Loucy (cell line): Measurements from ENCODE around the gene SDC1.

Experiments used
- H2AFZ ChIP-seq: fragments of 200-600 bp; sonication (generic); 2 replicates; pipeline ENCODE4 v1.6.0; 2016; ENCODE audit warnings: antibody characterized with exemption, mild to moderate bottlenecking, low read length, moderate library complexity
- H3F3A ChIP-seq: fragments of 200-600 bp; 2 replicates; pipeline ENCODE4 v1.6.0; 2016; ENCODE audit warnings: antibody characterized with exemption, low read depth, mild to moderate bottlenecking
- H3K27me3 ChIP-seq: fragments of 200-600 bp; sonication (generic); 2 replicates; pipeline ENCODE4 v1.6.1; 2014; ENCODE audit warnings: low read length, mild to moderate bottlenecking; ENCODE audit not compliant: insufficient read depth, poor library complexity, severe bottlenecking
- H3K36me3 ChIP-seq: fragments of 200-600 bp; sonication (generic); 2 replicates; pipeline ENCODE4 v1.6.1; 2016; ENCODE audit warnings: low read length; ENCODE audit not compliant: insufficient read depth
- H3K4me1 ChIP-seq: fragments of 200-600 bp; sonication (generic); 2 replicates; pipeline ENCODE4 v1.5.1; 2014; ENCODE audit warnings: low read length, mild to moderate bottlenecking; ENCODE audit not compliant: insufficient read depth, poor library complexity, severe bottlenecking
- H3K4me2 ChIP-seq: fragments of 200-600 bp; sonication (generic); 2 replicates; pipeline ENCODE4 v1.6.0; 2014; ENCODE audit warnings: antibody characterized with exemption, low read length, low read depth, mild to moderate bottlenecking; ENCODE audit not compliant: poor library complexity, severe bottlenecking
- H3K4me3 ChIP-seq: fragments of 200-600 bp; sonication (generic); 2 replicates; pipeline ENCODE4 v1.5.1; 2014; ENCODE audit warnings: low read length, mild to moderate bottlenecking, mixed read lengths; ENCODE audit not compliant: poor library complexity, severe bottlenecking
- H3K79me2 ChIP-seq: fragments of 200-600 bp; sonication (generic); 2 replicates; pipeline ENCODE4 v1.6.1; 2014; ENCODE audit warnings: low read length; ENCODE audit not compliant: insufficient read depth
- H3K9ac ChIP-seq: fragments of 200-600 bp; sonication (generic); 2 replicates; pipeline ENCODE4 v1.6.0; 2014; ENCODE audit warnings: mild to moderate bottlenecking, low read depth, low read length, moderate library complexity; ENCODE audit not compliant: poor library complexity, severe bottlenecking
- H3K9me2 ChIP-seq: fragments of 200-600 bp; sonication (generic); replicated peaks from 2 replicates; pipeline ENCODE4 v1.6.1; 2016; ENCODE audit warnings: low read depth, low read length, mixed read lengths
- H3K9me3 ChIP-seq: fragments of 200-600 bp; sonication (generic); 2 replicates; pipeline ENCODE4 v1.6.1; 2014; ENCODE audit warnings: mild to moderate bottlenecking, antibody characterized with exemption, low read length, low read depth; ENCODE audit not compliant: insufficient read depth
- H4K20me1 ChIP-seq: fragments of 200-600 bp; sonication (generic); 2 replicates; pipeline ENCODE4 v1.6.0; 2014; ENCODE audit warnings: antibody characterized with exemption, low read length, mild to moderate bottlenecking; ENCODE audit not compliant: insufficient read depth, poor library complexity, severe bottlenecking
- EZH2phosphoT487 ChIP-seq: fragments of 200-600 bp; IDR thresholded peaks from 2 replicates; pipeline ENCODE4 v1.6.1; 2018; ENCODE audit warnings: antibody characterized with exemption, mild to moderate bottlenecking, moderate library complexity, borderline replicate concordance
- TF ChIP-seq, protein P1 (sequence below): fragments of 200-600 bp; sonication (generic); conservative IDR thresholded peaks from 2 replicates; pipeline ENCODE4 v1.5.1; 2014; ENCODE audit warnings: mild to moderate bottlenecking, antibody characterized with exemption, low read length

SDC1 gene

DNA sequence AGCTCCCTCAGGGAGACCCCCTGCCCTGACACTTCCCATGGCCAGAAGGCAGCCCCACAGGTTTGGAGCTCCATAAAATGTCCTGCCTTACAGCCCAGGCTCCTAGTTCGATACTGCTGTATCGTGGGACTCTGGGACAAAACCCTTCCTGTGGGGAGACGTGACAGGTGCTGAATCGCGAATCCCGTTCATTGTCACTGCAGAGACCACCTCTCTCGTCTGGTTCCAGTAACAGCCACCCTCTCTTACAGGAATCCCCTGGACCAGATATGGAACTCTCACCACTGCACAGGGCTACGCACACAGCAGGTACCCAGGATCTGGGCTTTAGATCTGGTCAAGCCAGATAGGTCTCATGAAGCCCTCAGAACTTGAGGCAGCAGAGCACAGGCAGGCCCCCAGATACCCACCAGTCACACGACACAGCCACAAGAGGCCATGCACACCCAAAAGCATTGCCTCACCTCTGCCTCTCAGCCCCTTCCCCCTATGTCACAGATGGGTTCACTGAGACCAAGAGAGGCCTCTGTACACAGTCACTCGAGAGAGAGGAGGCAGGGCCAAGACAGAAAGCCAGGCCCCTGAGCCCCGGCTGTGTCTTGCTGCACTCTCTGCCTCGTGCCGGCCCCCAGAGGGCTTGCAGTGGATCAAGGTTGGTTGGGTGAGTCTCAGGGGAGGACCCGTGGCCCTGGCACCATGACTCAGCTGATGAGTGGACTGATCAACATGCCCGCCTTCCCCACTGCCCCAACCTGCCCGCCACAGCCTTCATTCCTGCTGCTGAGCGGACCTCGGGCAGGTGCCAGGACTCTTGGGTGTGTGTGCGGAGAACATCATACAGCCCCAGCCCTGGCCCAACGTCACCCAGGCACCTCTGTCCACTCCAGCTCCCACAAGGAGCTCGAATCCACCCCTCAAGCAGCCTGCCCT is 7.6 kb downstream of the SDC1 start:
- H3K4me1 ChIP-seq: no peaks in the 10 kb centered on the region
- no peaks in the 10 kb centered on the region for H3K36me3 ChIP-seq
- H3F3A ChIP-seq: no peaks in the 10 kb centered on the region
- TF ChIP-seq EZH2phosphoT487: no peak
- TF ChIP-seq, protein P1, sequence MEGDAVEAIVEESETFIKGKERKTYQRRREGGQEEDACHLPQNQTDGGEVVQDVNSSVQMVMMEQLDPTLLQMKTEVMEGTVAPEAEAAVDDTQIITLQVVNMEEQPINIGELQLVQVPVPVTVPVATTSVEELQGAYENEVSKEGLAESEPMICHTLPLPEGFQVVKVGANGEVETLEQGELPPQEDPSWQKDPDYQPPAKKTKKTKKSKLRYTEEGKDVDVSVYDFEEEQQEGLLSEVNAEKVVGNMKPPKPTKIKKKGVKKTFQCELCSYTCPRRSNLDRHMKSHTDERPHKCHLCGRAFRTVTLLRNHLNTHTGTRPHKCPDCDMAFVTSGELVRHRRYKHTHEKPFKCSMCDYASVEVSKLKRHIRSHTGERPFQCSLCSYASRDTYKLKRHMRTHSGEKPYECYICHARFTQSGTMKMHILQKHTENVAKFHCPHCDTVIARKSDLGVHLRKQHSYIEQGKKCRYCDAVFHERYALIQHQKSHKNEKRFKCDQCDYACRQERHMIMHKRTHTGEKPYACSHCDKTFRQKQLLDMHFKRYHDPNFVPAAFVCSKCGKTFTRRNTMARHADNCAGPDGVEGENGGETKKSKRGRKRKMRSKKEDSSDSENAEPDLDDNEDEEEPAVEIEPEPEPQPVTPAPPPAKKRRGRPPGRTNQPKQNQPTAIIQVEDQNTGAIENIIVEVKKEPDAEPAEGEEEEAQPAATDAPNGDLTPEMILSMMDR: no peak
- no peaks in the 10 kb centered on the region for H4K20me1 ChIP-seq
- no peak overlapping the region for H3K4me3 ChIP-seq
- no peaks in the 10 kb centered on the region for H3K27me3 ChIP-seq
- no peak overlapping the region for H3K4me2 ChIP-seq
- H2AFZ ChIP-seq: no peak overlapping the region
- H3K79me2 ChIP-seq: no peaks in the 10 kb centered on the region
- H3K9ac ChIP-seq: no peak overlapping the region
- no peaks in the 10 kb centered on the region for H3K9me2 ChIP-seq
- H3K9me3 ChIP-seq: no peaks in the 10 kb centered on the region

DNA sequence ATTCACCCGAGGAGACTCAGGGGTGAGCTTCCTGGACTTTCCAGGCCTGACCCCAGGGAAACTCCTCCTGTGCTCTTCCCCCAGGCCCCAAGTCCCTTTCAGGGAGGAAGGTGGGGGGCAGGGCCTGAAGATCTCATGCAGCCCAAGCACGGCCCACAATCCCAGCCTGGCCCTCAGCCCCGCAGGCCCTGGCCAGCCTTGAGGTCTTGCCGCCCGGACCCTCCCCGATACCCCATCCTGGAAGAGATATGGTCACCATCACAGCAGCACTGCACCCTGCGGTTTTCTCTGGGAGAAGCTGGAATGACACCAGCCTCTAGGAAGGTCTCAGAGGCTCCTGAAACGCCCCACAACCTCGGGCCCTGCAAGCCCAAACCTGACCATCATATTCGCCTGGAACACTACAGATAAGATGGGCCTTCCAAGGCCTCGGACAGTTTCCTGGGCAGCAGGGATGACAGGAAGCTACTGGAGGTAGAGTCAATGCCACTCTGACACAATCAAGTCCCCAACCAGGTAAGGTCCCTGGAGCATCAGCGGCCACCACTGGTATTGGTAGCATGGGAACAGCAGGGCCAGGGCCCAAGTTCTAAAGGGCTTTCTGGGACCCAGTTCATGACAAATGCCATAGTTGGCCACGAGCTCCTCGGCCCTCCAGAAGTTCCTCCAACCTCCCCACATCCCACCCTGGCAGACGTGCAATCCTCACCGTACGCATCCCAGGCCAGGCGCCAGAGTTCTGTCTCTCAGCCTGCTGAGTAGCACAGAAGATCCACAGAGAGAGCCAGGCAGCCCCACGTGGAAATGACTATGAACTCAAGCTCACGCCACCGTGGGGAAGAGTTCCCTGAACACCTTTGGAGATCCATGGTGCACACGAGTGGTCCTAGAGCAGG is 8.6 kb downstream of the SDC1 start:
- TF ChIP-seq EZH2phosphoT487: no peak
- TF ChIP-seq, protein P1: no peak
- H3K9ac ChIP-seq: no peak overlapping the region
- no peaks in the 10 kb centered on the region for H3F3A ChIP-seq
- no peaks in the 10 kb centered on the region for H3K27me3 ChIP-seq
- H3K4me2 ChIP-seq: no peak overlapping the region
- H3K79me2 ChIP-seq: no peaks in the 10 kb centered on the region
- H3K9me2 ChIP-seq: no peaks in the 10 kb centered on the region
- no peaks in the 10 kb centered on the region for H3K9me3 ChIP-seq
- H4K20me1 ChIP-seq: no peaks in the 10 kb centered on the region
- H3K36me3 ChIP-seq: no peaks in the 10 kb centered on the region
- H3K4me3 ChIP-seq: no peak overlapping the region
- H3K4me1 ChIP-seq: no peaks in the 10 kb centered on the region
- no peak overlapping the region for H2AFZ ChIP-seq

DNA sequence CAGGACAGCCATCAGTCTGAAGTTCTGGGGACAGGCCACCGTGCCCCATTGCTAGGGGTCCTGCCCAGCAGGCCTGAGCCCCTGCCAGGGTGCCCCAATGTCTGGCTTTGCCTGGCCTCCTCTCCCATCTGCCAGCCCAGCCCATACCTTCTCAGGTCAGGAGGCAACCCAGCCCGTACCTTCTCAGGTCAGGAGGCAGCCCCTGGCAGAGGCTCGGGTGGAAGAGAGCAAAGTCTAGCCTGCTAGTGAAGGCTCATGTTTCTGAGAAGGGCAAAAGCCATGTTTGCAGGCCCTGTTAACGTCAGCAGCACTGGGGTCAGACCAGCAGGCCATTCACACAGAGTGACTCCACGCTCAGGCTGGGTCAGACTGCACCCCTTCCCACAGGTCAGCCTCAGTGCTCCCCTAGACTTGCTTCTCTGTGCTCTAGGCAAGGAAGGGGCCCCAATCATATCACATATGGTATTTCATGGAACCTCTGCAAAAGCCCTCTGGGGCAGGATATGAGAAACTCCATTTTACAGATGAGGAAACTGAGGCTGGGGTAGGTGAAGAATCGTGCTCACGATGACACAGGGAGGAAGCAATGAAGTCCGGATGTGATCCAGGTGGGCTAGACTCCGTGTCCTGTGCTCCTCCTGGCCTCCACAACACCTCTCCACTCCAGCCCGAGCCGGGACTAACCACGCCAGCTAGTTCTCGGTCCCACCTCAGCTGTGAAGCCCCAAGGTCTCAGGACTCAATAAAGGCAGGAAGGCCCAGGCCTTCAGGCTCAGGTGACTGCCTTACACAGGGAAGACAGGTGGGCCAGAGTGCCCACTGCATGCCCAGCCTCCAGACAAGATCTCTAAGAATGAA is 9.5 kb downstream of the SDC1 start:
- Histone ChIP-seq H3K9ac (no peak overlapping the region), H3K27me3 (no peaks in the 10 kb centered on the region), H3K4me1 (no peaks in the 10 kb centered on the region), H3F3A (no peaks in the 10 kb centered on the region), H3K36me3 (no peaks in the 10 kb centered on the region), H3K4me2 (no peak overlapping the region), H3K79me2 (no peaks in the 10 kb centered on the region), H2AFZ (no peak overlapping the region), H4K20me1 (no peaks in the 10 kb centered on the region), H3K9me3 (no peaks in the 10 kb centered on the region), H3K9me2 (no peaks in the 10 kb centered on the region), H3K4me3 (no peak overlapping the region)
- TF ChIP-seq EZH2phosphoT487: no peak
- TF ChIP-seq, protein P1: no peak
